ENCODE data around the gene OPN1SW.
A peak's percentile ranks its signal among the peaks of the same experiment; 100 is the strongest.

Gene OPN1SW

GRCh38 chr7:128801667-128802418 lies 26.2 kb upstream of the OPN1SW start:
- Mint-ChIP-seq H3K27me3 (no peaks in the 10 kb centered on the region), H3K4me1 (ENCODE audit: low read depth) (peaks cover 1% of the 10 kb centered on the region), H3K9me3 (no peaks in the 10 kb centered on the region), H3K36me3 (ENCODE audit: low read depth) (peaks cover 24% of the 10 kb centered on the region), H3K4me3 (no peak overlapping the region), H3K27ac (no peak overlapping the region)
- no peak for DNase-seq

- peaks cover 16% of the 10 kb centered on the region for H3K36me3 Mint-ChIP-seq (ENCODE audit: low read depth)
- no peak overlapping the region for H3K4me3 Mint-ChIP-seq
- DNase-seq, result no peak
- no peaks in the 10 kb centered on the region for H3K27me3 Mint-ChIP-seq
- no peak overlapping the region for H3K27ac Mint-ChIP-seq
- peaks cover 1% of the 10 kb centered on the region for H3K4me1 Mint-ChIP-seq (ENCODE audit: low read depth)
- no peaks in the 10 kb centered on the region for H3K9me3 Mint-ChIP-seq
These were observed 25.4 kb upstream of the OPN1SW start for GRCh38 chr7:128801003-128801402.

- Mint-ChIP-seq H3K27me3 (no peaks in the 10 kb centered on the region), H3K4me1 (ENCODE audit: low read depth) (peaks cover 1% of the 10 kb centered on the region), H3K27ac (no peak overlapping the region), H3K36me3 (ENCODE audit: low read depth) (peaks cover 13% of the 10 kb centered on the region), H3K4me3 (no peak overlapping the region), H3K9me3 (no peaks in the 10 kb centered on the region)
- no peak for DNase-seq
These were observed 25.0 kb upstream of the OPN1SW start for GRCh38 chr7:128800567-128800966.

GRCh38 chr7:128799451-128799850 lies 23.9 kb upstream of the OPN1SW start:
- H3K9me3 Mint-ChIP-seq, result no peaks in the 10 kb centered on the region
- peaks cover 6% of the 10 kb centered on the region for H3K36me3 Mint-ChIP-seq (ENCODE audit: low read depth)
- no peak overlapping the region for H3K27ac Mint-ChIP-seq
- H3K4me1 Mint-ChIP-seq (ENCODE audit: low read depth), result peaks cover 1% of the 10 kb centered on the region
- no peak for DNase-seq
- no peak overlapping the region for H3K4me3 Mint-ChIP-seq
- H3K27me3 Mint-ChIP-seq, result no peaks in the 10 kb centered on the region

GRCh38 chr7:128796327-128796726 lies 20.7 kb upstream of the OPN1SW start:
- Mint-ChIP-seq H3K36me3 (ENCODE audit: low read depth) (peaks cover 3% of the 10 kb centered on the region), H3K4me1 (ENCODE audit: low read depth) (peaks cover 6% of the 10 kb centered on the region), H3K4me3 (no peak overlapping the region), H3K9me3 (no peaks in the 10 kb centered on the region), H3K27me3 (no peaks in the 10 kb centered on the region), H3K27ac (no peak overlapping the region)
- no peak for DNase-seq

- peaks cover 8% of the 10 kb centered on the region for H3K4me1 Mint-ChIP-seq (ENCODE audit: low read depth)
- no peak overlapping the region for H3K27ac Mint-ChIP-seq
- H3K4me3 Mint-ChIP-seq, result no peak overlapping the region
- peaks cover 4% of the 10 kb centered on the region for H3K27me3 Mint-ChIP-seq
- H3K36me3 Mint-ChIP-seq (ENCODE audit: low read depth), result no peaks in the 10 kb centered on the region
- no peaks in the 10 kb centered on the region for H3K9me3 Mint-ChIP-seq
- no peak for DNase-seq
These were observed 19.5 kb upstream of the OPN1SW start for GRCh38 chr7:128795129-128795528.

GRCh38 chr7:128794436-128794835 lies 18.8 kb upstream of the OPN1SW start:
- H3K27ac Mint-ChIP-seq, result no peak overlapping the region
- H3K4me3 Mint-ChIP-seq, result no peak overlapping the region
- H3K36me3 Mint-ChIP-seq (ENCODE audit: low read depth), result no peaks in the 10 kb centered on the region
- no peaks in the 10 kb centered on the region for H3K9me3 Mint-ChIP-seq
- H3K4me1 Mint-ChIP-seq (ENCODE audit: low read depth), result peaks cover 10% of the 10 kb centered on the region
- peaks cover 4% of the 10 kb centered on the region for H3K27me3 Mint-ChIP-seq
- no peak for DNase-seq

DNA sequence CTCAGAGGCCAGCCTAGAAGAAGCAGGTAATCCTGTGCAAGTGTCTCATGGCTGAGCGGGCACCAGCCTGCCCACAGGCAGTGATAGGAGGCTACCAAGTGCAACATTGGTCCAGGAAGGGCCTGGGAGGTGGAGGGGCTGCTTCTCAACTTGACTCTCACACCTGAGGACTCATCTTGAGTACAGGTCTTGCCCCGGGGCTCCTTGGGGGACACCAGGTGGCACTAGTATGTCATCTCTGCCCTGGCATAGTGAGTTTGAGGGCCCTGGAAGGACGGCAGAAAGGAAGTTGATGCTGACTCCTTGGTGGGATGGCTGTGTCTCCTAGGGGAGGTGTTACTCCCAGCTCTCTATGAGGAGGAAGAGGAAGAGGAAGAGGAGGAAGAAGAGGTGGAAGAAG lies 18.4 kb upstream of the OPN1SW start:
- Mint-ChIP-seq H3K36me3 (ENCODE audit: low read depth) (no peaks in the 10 kb centered on the region), H3K4me1 (ENCODE audit: low read depth) (peaks cover 10% of the 10 kb centered on the region), H3K27me3 (peaks cover 4% of the 10 kb centered on the region), H3K9me3 (no peaks in the 10 kb centered on the region), H3K27ac (no peak overlapping the region), H3K4me3 (no peak overlapping the region)
- no peak for DNase-seq

DNA sequence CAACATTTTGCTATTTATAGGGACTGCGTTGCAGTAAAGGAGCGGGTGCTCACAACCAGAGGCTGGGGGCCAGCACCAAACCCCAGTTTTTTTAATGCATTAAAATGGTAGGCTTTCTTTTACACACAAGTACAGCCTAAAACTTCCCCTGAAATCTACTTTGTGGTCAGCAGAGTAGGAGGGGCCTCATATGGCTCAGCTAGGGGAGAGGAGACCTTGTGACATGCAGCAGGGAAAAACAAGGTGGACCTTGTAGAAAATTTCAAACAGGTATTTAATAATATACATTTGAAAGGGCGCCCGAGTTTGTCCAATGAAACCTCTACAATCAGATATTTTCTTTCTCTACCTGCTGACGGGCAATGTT lies 17.6 kb upstream of the OPN1SW start:
- peaks cover 4% of the 10 kb centered on the region for H3K27me3 Mint-ChIP-seq
- no peak overlapping the region for H3K4me3 Mint-ChIP-seq
- DNase-seq, result no peak
- H3K27ac Mint-ChIP-seq, result no peak overlapping the region
- no peaks in the 10 kb centered on the region for H3K9me3 Mint-ChIP-seq
- no peaks in the 10 kb centered on the region for H3K36me3 Mint-ChIP-seq (ENCODE audit: low read depth)
- peaks cover 10% of the 10 kb centered on the region for H3K4me1 Mint-ChIP-seq (ENCODE audit: low read depth)

DNA sequence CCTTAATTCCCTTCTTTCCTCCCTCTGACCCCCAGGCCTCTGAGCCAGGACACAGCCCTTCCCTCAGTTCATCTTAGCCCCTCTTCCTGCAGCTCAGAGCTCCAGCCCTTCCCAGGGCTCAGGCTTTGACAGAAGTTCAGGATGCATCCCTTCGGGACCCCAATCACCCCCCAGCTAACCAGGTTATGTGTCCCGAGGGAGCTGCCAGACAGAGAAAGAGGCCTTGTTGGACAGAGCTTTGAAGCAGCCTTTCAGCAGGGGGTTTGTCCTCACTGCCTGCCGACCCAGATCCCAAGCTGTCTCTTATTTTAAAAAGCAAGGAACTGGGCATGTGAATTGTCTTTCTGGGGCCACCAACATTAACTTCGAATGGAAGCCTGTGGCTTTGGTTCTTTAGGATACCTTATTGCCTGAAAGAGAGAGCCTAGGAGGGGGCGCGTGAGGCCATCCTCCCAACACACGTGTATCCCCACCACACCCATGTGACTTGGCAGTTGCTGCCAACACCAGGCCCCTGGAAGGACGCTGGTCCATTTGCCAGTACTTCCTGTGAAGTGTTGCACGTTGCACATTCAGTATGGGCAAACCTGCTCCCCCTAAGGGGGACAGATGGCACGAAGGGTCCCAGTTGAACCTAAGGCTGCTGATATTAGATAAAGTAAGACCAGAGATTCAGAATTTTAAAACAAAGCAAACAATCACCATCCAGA lies 17.0 kb upstream of the OPN1SW start:
- Mint-ChIP-seq H3K27me3 (peaks cover 4% of the 10 kb centered on the region), H3K27ac (no peak overlapping the region), H3K9me3 (no peaks in the 10 kb centered on the region), H3K4me1 (ENCODE audit: low read depth) (peaks cover 10% of the 10 kb centered on the region), H3K36me3 (ENCODE audit: low read depth) (no peaks in the 10 kb centered on the region), H3K4me3 (peak overlapping the region; percentile 53)
- no peak for DNase-seq

- DNase-seq, result no peak
- H3K27ac Mint-ChIP-seq, result no peak overlapping the region
- H3K4me1 Mint-ChIP-seq (ENCODE audit: low read depth), result peaks cover 10% of the 10 kb centered on the region
- no peaks in the 10 kb centered on the region for H3K36me3 Mint-ChIP-seq (ENCODE audit: low read depth)
- no peaks in the 10 kb centered on the region for H3K9me3 Mint-ChIP-seq
- peak overlapping the region; percentile 82 for H3K4me3 Mint-ChIP-seq
- H3K27me3 Mint-ChIP-seq, result peaks cover 4% of the 10 kb centered on the region
These were observed 16.4 kb upstream of the OPN1SW start for GRCh38 chr7:128791972-128792327.

- H3K27ac Mint-ChIP-seq, result peak within 1 kb of the TSS; percentile 52
- peaks cover 10% of the 10 kb centered on the region for H3K4me1 Mint-ChIP-seq (ENCODE audit: low read depth)
- peak; percentile 85 for DNase-seq
- no peaks in the 10 kb centered on the region for H3K36me3 Mint-ChIP-seq (ENCODE audit: low read depth)
- H3K4me3 Mint-ChIP-seq, result peak within 1 kb of the TSS; percentile 82
- no peaks in the 10 kb centered on the region for H3K9me3 Mint-ChIP-seq
- peaks cover 4% of the 10 kb centered on the region for H3K27me3 Mint-ChIP-seq
These were observed 15.8 kb upstream of the OPN1SW start, which contains the start of gene CCDC136 for GRCh38 chr7:128791121-128791971. Gene CCDC136 (plus strand): TSS chr7:128791968. CDS start chr7:128792412, 444 bp downstream.

DNA sequence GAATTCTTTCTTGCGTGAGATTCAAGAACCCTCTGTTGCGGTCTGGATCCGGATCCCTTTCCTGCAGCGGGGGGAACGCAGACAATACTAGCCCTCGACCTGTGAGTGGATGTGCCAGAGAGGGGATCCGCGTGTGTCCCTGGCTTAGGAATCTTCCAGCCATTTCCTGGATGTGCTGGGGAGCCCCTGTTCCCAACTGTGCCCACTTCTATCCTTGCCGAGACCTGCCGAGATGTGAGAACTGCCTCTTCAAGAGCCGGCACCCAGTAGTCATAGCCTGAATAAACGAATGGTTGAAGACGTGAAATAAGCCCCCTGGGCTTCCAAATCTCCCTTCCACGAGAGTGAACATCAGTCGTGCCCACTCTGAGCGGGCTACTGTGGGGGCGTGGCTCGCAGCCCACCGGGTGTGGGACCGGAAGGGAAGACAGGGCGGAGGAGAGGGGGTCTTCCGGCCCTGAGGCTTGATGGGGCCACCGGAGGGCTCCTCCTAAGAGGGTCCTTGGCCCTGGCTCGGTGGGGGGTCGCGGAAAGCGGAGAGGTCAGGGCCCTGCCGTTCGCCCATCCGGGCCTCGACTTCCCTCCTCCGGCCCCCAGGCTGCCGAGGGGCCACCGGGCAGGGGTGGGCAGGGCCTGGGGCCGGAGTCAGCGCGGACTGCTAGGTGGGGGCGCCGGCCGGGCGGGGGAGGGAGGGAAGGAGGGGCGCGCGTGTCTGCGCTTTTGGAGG lies 14.9 kb upstream of the OPN1SW start:
- Mint-ChIP-seq H3K9me3 (no peaks in the 10 kb centered on the region), H3K4me3 (peak overlapping the region; percentile 73), H3K36me3 (ENCODE audit: low read depth) (no peaks in the 10 kb centered on the region), H3K27ac (peak overlapping the region; percentile 76), H3K4me1 (ENCODE audit: low read depth) (peaks cover 10% of the 10 kb centered on the region), H3K27me3 (peaks cover 4% of the 10 kb centered on the region)
- no peak for DNase-seq
